Thyroid gland (tissue), 4 donors: Measurements from ENCODE around the gene CPNE9. TPM values are rescaled to one million over a fixed set of nuclear protein-coding genes. Genes with fewer than 3 reads are reported as not detected.

ENCODE experiments used
- DNase-seq, 2 donors: peaks; one replicate each; pipeline ENCODE4 v3.0.0-alpha.2; 2019
- H3K27ac ChIP-seq, 3 donors: fragments of 200-600 bp; sonication (generic); 1 replicate in 2 of 3; 2 replicates in 1 of 3; pipeline ENCODE4 v1.5.1; 2016 to 2019; ENCODE audit warnings: mild to moderate bottlenecking in 1 of 3, moderate library complexity in 1 of 3
- H3K27me3 ChIP-seq: fragments of 200-600 bp; sonication (generic); one replicate; pipeline ENCODE4 v1.5.1; 2019
- H3K36me3 ChIP-seq, 2 donors: fragments of 200-600 bp; sonication (generic); one replicate each; pipeline ENCODE4 v1.5.1; 2016 to 2019
- H3K4me1 ChIP-seq, 2 donors: fragments of 200-600 bp; sonication (generic); one replicate each; pipeline ENCODE4 v1.5.1; 2017 to 2019
- H3K4me3 ChIP-seq, 3 donors: fragments of 200-600 bp; sonication (generic); replicated peaks in 1 of 3; 1 replicate in 2 of 3; 2 replicates in 1 of 3; pipeline ENCODE4 v1.5.1; 2016; ENCODE audit warnings: mild to moderate bottlenecking in 1 of 3
- H3K9me3 ChIP-seq: fragments of 200-600 bp; sonication (generic); one replicate; pipeline ENCODE4 v1.5.1; 2017
- POLR2A ChIP-seq, 2 donors: fragments of 450-650 bp; IDR thresholded peaks; one replicate each; pipeline ENCODE4 v1.6.1; 2017; ENCODE audit warnings: antibody characterized with exemption in 2 of 2, mild to moderate bottlenecking in 2 of 2, moderate library complexity in 1 of 2
- whole genome bisulfite sequencing, 2 donors: methylation state at CpG; one replicate each; pipeline ENCODE4 v1.1.5; 2017; 5-methylcytosine and 5-hydroxymethylcytosine counted together
- intact Hi-C: fragments of 100-400 bp; cut with DNase I; formaldehyde crosslinking; loops from one replicate; pipeline ENCODE4 v1.15.1; 2023
- total RNA-seq, 4 donors: library from RNA; depleted of rRNA; stranded (reverse); fragments of >200 nt; gene quantifications; one replicate each; pipeline ENCODE4 v1.2.3, GENCODE V29; 2016
- TF ChIP-seq, protein P1 (sequence below), 6 experiments: fragments of 200-600 bp in 3 of 6; fragments of 450-650 bp in 3 of 6; sonication (generic) in 3 of 6; IDR thresholded peaks; one replicate each; pipeline ENCODE4 v1.5.1; 2016 to 2019; ENCODE audit warnings: antibody characterized with exemption in 6 of 6, mild to moderate bottlenecking in 2 of 6, inconsistent platforms in 1 of 6, moderate library complexity in 1 of 6

CPNE9 gene
- total RNA-seq, 4 donors from 2014 or later, result not detected

DNA sequence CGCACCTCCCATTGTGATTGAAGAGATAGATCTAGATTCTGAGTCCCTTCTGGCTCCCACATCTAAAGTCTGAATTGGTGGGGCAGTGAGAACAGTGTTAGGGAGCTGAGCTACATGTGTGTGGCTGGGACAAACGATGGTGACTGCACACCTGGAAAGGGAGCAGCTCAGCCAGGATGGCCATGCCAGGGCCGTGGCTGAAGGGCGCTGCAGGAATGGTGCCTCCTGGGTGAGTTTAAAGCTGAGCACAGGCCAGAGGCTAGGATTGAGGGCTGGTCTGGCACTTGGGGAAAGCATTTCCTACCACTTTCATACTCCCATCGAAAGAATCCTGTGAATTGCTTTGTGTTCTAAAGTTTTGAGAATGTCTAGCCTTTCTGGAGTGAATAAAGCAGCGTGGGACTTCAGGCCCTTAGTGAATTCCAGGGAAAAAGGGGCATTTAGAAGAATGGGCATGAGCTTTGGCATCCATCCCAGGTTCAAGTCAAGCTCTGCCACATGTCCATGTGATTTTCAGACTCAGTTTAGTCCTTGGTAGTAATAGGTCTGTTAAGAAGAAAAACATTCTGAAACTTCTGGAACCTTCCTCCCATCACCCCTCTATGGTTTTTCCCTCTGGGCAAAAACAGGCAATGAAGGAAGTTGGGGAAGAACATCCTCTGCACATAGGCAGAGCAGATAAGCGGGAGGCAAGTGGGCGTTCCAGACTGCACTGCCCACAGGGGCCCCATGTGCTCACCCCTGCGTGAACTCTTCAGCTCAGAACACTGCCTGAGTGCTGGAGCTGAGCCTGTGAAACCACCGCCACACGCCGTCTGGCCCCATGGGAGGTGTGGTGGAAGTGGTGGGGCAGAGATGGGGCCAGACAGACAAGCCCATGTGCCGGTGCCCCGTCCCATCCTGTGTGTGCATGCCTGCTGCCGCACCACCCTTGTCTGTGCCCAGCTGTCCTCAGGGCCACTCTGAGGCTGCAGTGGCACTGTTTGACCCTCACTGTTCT, 12.9 kb upstream of the CPNE9 start:
- 92% methylated on average over 12 to 13 of the region's 15 CpGs for WGBS, 2 donors
- H3K9me3 ChIP-seq, result no peaks in the 10 kb centered on the region
- no peak overlapping the region for H3K4me3 ChIP-seq
- H3K4me1 ChIP-seq, result no peaks in the 10 kb centered on the region
- no peaks in the 10 kb centered on the region for H3K27me3 ChIP-seq
- TF ChIP-seq POLR2A (IDR thresholded peaks at IDR 0.05), result no peak
- TF ChIP-seq, protein P1, sequence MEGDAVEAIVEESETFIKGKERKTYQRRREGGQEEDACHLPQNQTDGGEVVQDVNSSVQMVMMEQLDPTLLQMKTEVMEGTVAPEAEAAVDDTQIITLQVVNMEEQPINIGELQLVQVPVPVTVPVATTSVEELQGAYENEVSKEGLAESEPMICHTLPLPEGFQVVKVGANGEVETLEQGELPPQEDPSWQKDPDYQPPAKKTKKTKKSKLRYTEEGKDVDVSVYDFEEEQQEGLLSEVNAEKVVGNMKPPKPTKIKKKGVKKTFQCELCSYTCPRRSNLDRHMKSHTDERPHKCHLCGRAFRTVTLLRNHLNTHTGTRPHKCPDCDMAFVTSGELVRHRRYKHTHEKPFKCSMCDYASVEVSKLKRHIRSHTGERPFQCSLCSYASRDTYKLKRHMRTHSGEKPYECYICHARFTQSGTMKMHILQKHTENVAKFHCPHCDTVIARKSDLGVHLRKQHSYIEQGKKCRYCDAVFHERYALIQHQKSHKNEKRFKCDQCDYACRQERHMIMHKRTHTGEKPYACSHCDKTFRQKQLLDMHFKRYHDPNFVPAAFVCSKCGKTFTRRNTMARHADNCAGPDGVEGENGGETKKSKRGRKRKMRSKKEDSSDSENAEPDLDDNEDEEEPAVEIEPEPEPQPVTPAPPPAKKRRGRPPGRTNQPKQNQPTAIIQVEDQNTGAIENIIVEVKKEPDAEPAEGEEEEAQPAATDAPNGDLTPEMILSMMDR (IDR thresholded peaks at IDR 0.05), result no peak
- no peak for DNase-seq
- no peak overlapping the region for H3K27ac ChIP-seq
- intact Hi-C loops, result no loop called here
- H3K36me3 ChIP-seq, result peaks cover 72 to 95% of the 10 kb centered on the region in 2 donors

DNA sequence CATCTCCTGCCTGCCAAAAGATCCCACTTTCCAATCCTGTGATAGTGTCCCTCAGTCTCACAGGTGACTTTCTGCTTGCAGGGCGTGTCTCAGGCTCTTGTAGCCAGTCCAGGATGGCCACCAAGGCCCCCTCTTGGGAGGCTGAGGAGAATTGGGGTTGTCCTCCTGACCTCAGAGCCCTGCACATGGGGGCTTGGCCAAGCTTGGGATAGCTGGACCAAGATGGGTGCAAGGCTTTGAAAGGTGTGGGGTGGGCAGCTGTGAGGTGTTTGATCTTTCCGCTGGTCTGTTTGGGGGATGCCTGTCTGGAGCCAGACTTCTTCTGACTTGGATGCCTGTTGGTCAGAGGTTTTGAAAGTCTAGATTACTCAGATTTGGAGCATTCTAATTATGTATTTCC, 12.0 kb upstream of the CPNE9 start:
- no peak overlapping the region for H3K27ac ChIP-seq
- TF ChIP-seq, protein P1 (IDR thresholded peaks at IDR 0.05), result no peak
- TF ChIP-seq POLR2A (IDR thresholded peaks at IDR 0.05), result no peak
- H3K9me3 ChIP-seq, result no peaks in the 10 kb centered on the region
- intact Hi-C loops, result no loop called here
- DNase-seq, result no peak
- WGBS, 2 donors, result 96 to 100% methylated on average over 2 of the region's 2 CpGs
- H3K27me3 ChIP-seq, result no peaks in the 10 kb centered on the region
- H3K4me3 ChIP-seq, result no peak overlapping the region
- peaks cover 66 to 88% of the 10 kb centered on the region in 2 donors for H3K36me3 ChIP-seq
- H3K4me1 ChIP-seq, result no peaks in the 10 kb centered on the region

DNA sequence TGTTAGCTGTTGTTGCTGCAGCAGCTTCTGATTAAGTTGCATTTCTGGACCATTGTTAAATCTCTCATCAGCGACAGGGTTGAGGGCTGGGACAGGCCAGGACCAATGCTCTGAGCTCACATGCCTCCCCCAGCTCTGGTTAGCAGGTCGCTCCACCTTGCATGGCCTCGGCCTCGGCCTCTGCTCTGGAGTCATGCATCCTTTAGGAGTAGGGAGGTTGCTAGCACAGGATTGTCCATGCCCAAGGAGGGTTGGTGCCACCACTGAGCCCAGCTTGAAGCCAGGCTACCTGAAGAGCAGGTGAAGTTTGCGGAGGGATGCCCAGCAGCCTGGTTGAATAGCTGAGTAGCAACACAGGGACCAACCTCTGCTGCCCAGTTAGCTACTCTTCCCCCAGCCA, 11.2 kb upstream of the CPNE9 start:
- TF ChIP-seq, protein P1 (IDR thresholded peaks at IDR 0.05), result no peak
- TF ChIP-seq POLR2A (IDR thresholded peaks at IDR 0.05), result no peak
- WGBS, 2 donors, result 90 to 98% methylated on average over 1 to 5 of the region's 5 CpGs
- H3K27me3 ChIP-seq, result no peaks in the 10 kb centered on the region
- no peaks in the 10 kb centered on the region for H3K4me1 ChIP-seq
- peaks cover 63 to 84% of the 10 kb centered on the region in 2 donors for H3K36me3 ChIP-seq
- no peaks in the 10 kb centered on the region for H3K9me3 ChIP-seq
- H3K4me3 ChIP-seq, result no peak overlapping the region
- H3K27ac ChIP-seq, result no peak overlapping the region
- DNase-seq, result no peak
- intact Hi-C loops, result no loop called here

DNA sequence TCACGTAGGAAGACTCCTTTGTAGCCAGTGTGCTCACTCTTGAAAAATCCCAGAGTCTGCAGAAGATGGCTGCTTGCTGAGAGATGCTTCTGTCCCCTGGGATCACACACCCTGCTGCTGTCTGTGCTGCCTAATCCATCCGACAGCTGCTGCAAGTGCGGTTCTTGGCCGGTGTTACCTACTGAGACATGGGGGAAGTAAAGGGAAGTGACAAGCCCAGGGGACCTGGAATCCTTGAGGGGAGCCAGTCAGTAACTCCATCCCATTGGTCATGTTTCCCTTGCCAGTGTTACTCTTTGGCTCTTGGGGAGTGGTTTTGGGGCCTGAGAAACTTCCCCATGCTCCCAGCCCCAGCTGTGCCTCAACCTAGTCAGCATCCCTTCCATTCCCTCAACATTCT, 8.3 kb upstream of the CPNE9 start:
- intact Hi-C loops, result no loop called here
- no peak for TF ChIP-seq POLR2A (IDR thresholded peaks at IDR 0.05)
- TF ChIP-seq, protein P1 (IDR thresholded peaks at IDR 0.05), result no peak
- peaks cover 47 to 63% of the 10 kb centered on the region in 2 donors for H3K36me3 ChIP-seq
- H3K4me3 ChIP-seq, result no peak overlapping the region
- no peak overlapping the region for H3K27ac ChIP-seq
- 86 to 97% methylated on average over 4 of the region's 4 CpGs for WGBS, 2 donors
- no peaks in the 10 kb centered on the region for H3K4me1 ChIP-seq
- DNase-seq, result no peak
- H3K27me3 ChIP-seq, result no peaks in the 10 kb centered on the region
- H3K9me3 ChIP-seq, result no peaks in the 10 kb centered on the region

DNA sequence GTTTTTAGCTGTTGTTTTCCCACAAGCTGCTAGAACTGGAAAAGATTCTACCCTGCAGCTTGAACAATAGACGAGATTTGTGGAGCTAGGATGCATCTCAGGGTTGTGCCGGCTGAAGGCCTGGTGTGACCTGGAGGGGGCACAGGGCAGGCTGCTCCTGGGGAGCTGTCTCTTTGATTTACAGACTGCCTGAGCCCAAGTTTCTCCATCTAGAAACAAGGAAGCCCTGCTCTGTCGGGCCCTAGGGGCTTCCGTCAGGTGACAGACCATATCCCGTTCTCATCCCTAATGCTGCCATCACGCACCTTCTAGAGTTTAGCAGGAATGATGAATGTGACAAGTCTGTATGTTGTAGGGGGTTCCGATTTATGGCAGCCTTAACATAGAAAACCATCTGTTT, 7.9 kb upstream of the CPNE9 start:
- intact Hi-C loops, result no loop called here
- no peak overlapping the region for H3K4me3 ChIP-seq
- peaks cover 43 to 59% of the 10 kb centered on the region in 2 donors for H3K36me3 ChIP-seq
- no peaks in the 10 kb centered on the region for H3K27me3 ChIP-seq
- no peak for TF ChIP-seq POLR2A (IDR thresholded peaks at IDR 0.05)
- TF ChIP-seq, protein P1 (IDR thresholded peaks at IDR 0.05), result no peak
- H3K27ac ChIP-seq, result no peak overlapping the region
- WGBS, 2 donors, result 85 to 96% methylated on average over 4 to 7 of the region's 7 CpGs
- no peaks in the 10 kb centered on the region for H3K9me3 ChIP-seq
- no peaks in the 10 kb centered on the region for H3K4me1 ChIP-seq
- no peak for DNase-seq
